GM23248 (cell line): ENCODE data around the gene ARHGEF28. TPM values are rescaled to one million over a fixed set of nuclear protein-coding genes. Genes with fewer than 3 reads are reported as not detected.

ENCODE experiments used
- DNase-seq: peaks from one replicate; pipeline ENCODE4 v3.0.0-alpha.2; 2015
- H2AFZ ChIP-seq: fragments of 200-600 bp; sonication (generic); 2 replicates; pipeline ENCODE4 v1.6.1; 2016; ENCODE audit warnings: antibody characterized with exemption
- H3F3A ChIP-seq: fragments of 200-600 bp; sonication (generic); 2 replicates; pipeline ENCODE4 v1.6.1; 2016; ENCODE audit warnings: mild to moderate bottlenecking, antibody characterized with exemption, mixed run types; ENCODE audit not compliant: insufficient read depth
- H3K27ac ChIP-seq: fragments of 200-600 bp; sonication (generic); 2 replicates; pipeline ENCODE4 v1.5.1; 2016; ENCODE audit warnings: mild to moderate bottlenecking
- H3K27me3 ChIP-seq: fragments of 200-600 bp; sonication (generic); replicated peaks from 2 replicates; pipeline ENCODE4 v1.6.1; 2016; ENCODE audit warnings: mild to moderate bottlenecking; ENCODE audit not compliant: insufficient read depth
- H3K36me3 ChIP-seq: fragments of 200-600 bp; sonication (generic); 2 replicates; pipeline ENCODE4 v1.6.1; 2016; ENCODE audit warnings: low read depth, mild to moderate bottlenecking
- H3K4me1 ChIP-seq: fragments of 200-600 bp; sonication (generic); 2 replicates; pipeline ENCODE4 v1.6.1; 2016; ENCODE audit warnings: mild to moderate bottlenecking; ENCODE audit not compliant: insufficient read depth
- H3K4me2 ChIP-seq: fragments of 200-600 bp; sonication (generic); one replicate; pipeline ENCODE4 v1.6.1; 2016; ENCODE audit warnings: mild to moderate bottlenecking; ENCODE audit not compliant: unreplicated experiment
- H3K4me3 ChIP-seq: fragments of 200-600 bp; sonication (generic); 2 replicates; pipeline ENCODE4 v1.5.1; 2016; ENCODE audit warnings: mild to moderate bottlenecking
- H3K79me2 ChIP-seq: fragments of 200-600 bp; sonication (generic); 2 replicates; pipeline ENCODE4 v1.6.1; 2016; ENCODE audit warnings: mild to moderate bottlenecking; ENCODE audit not compliant: insufficient read depth
- H3K9ac ChIP-seq: fragments of 200-600 bp; sonication (generic); 2 replicates; pipeline ENCODE4 v1.6.1; 2016; ENCODE audit warnings: mild to moderate bottlenecking
- H3K9me2 ChIP-seq: fragments of 200-600 bp; sonication (generic); 2 replicates; pipeline ENCODE4 v1.6.1; 2016; ENCODE audit warnings: mixed run types, mild to moderate bottlenecking, moderate library complexity; ENCODE audit not compliant: insufficient read depth
- H3K9me3 ChIP-seq: fragments of 200-600 bp; sonication (generic); one replicate; pipeline ENCODE4 v1.6.1; 2017; ENCODE audit warnings: low read depth
- H4K20me1 ChIP-seq: fragments of 200-600 bp; sonication (generic); 2 replicates; pipeline ENCODE4 v1.6.0; 2016; ENCODE audit not compliant: insufficient read depth
- EZH2 ChIP-seq: fragments of 200-600 bp; sonication (generic); IDR thresholded peaks from 2 replicates; pipeline ENCODE4 v1.6.1; 2018; ENCODE audit warnings: antibody characterized with exemption, mild to moderate bottlenecking; ENCODE audit not compliant: insufficient read depth, poor library complexity, severe bottlenecking
- EZH2phosphoT487 ChIP-seq: fragments of 200-600 bp; sonication (generic); IDR thresholded peaks from 2 replicates; pipeline ENCODE4 v1.6.1; 2018; ENCODE audit warnings: antibody characterized with exemption, moderate library complexity, mild to moderate bottlenecking, low read depth; ENCODE audit not compliant: insufficient read depth
- WGBS, 2 experiments: methylation state at CpG; one replicate each; pipeline ENCODE4 v1.1.6; 2015 to 2017; ENCODE audit warnings: low lambda C conversion rate in 2 of 2, low coverage in 1 of 2; ENCODE audit errors: missing lambda C conversion rate in 2 of 2; 5-methylcytosine and 5-hydroxymethylcytosine counted together
- in situ Hi-C: fragments of 300-500 bp; cut with MboI; formaldehyde crosslinking; loops from 2 replicates; pipeline ENCODE4 v1.15.0; 2020
- polyA plus RNA-seq: library from polyadenylated mRNA; unstranded; fragments of >200 nt; fragmentation: Nextera tagmentation; extraction: Ambion mirVana; gene quantifications from 2 replicates; pipeline ENCODE4 v1.2.1, GENCODE V29; 2016
- total RNA-seq: library from RNA; depleted of rRNA; stranded (reverse); fragments of >200 nt; shearing (Covaris generic); gene quantifications from 2 replicates; pipeline ENCODE4 v1.2.3, GENCODE V29; 2014

Gene ARHGEF28
- total and polyA plus RNA-seq, 2 experiments from 2014 or later = 5.0 to 9.6 TPM

GRCh38 chr5:73764996-73765395 lies 139.0 kb downstream of the ARHGEF28 start:
- H3K4me3 ChIP-seq = no peak overlapping the region
- no peaks in the 10 kb centered on the region for H3K9me3 ChIP-seq
- peak overlapping the region; percentile 43 for H3K4me2 ChIP-seq
- 0 out of 2 replicates have a peak overlapping the region, but pooled peaks have one; percentile 38 for H2AFZ ChIP-seq
- no peaks in the 10 kb centered on the region for H4K20me1 ChIP-seq
- H3K79me2 ChIP-seq = no peaks in the 10 kb centered on the region
- no peaks in the 10 kb centered on the region for H3K27me3 ChIP-seq
- H3K9me2 ChIP-seq = no peaks in the 10 kb centered on the region
- TF ChIP-seq EZH2 (no peak), EZH2phosphoT487 (no peak)
- in situ Hi-C loops = no loop called here
- peaks cover 19% of the 10 kb centered on the region for H3F3A ChIP-seq
- H3K36me3 ChIP-seq = peaks cover 3% of the 10 kb centered on the region; the same call in 1 of the 2 replicates
- H3K27ac ChIP-seq = peak overlapping the region; percentile 13
- no peak overlapping the region for H3K9ac ChIP-seq
- peaks cover 21% of the 10 kb centered on the region for H3K4me1 ChIP-seq
- no peak for DNase-seq

- H3K27me3 ChIP-seq = no peaks in the 10 kb centered on the region
- 73 to 84% methylated on average over 2 of the region's 2 CpGs for WGBS, 2 experiments
- DNase-seq = no peak
- no peaks in the 10 kb centered on the region for H3K9me3 ChIP-seq
- peaks cover 3% of the 10 kb centered on the region; the same call in 1 of the 2 replicates for H3K36me3 ChIP-seq
- no peak overlapping the region for H3K4me3 ChIP-seq
- H3K4me2 ChIP-seq = no peak overlapping the region
- H3K79me2 ChIP-seq = no peaks in the 10 kb centered on the region
- H4K20me1 ChIP-seq = no peaks in the 10 kb centered on the region
- no peak overlapping the region for H2AFZ ChIP-seq
- in situ Hi-C loops = no loop called here
- H3K9ac ChIP-seq = no peak overlapping the region
- no peaks in the 10 kb centered on the region for H3K9me2 ChIP-seq
- peaks cover 19% of the 10 kb centered on the region for H3F3A ChIP-seq
- peaks cover 21% of the 10 kb centered on the region for H3K4me1 ChIP-seq
- TF ChIP-seq EZH2 = no peak
- no peak overlapping the region for H3K27ac ChIP-seq
Observed at GRCh38 chr5:73766902-73767301, 140.9 kb downstream of the ARHGEF28 start.

- H3K27ac ChIP-seq = no peak overlapping the region
- H3K4me2 ChIP-seq = no peak overlapping the region
- H2AFZ ChIP-seq = no peak overlapping the region
- TF ChIP-seq EZH2phosphoT487 = no peak
- no peak for TF ChIP-seq EZH2
- H3K9me2 ChIP-seq = 0 out of 2 replicates have a peak, but pooled peaks cover 5% of the 10 kb centered on the region
- no peaks in the 10 kb centered on the region for H3K27me3 ChIP-seq
- no peak for DNase-seq
- no peaks in the 10 kb centered on the region for H3K9me3 ChIP-seq
- 61 to 68% methylated on average over 6 of the region's 6 CpGs for WGBS, 2 experiments
- H3K9ac ChIP-seq = no peak overlapping the region
- H3K36me3 ChIP-seq = peaks cover 8% of the 10 kb centered on the region
- H3K79me2 ChIP-seq = no peaks in the 10 kb centered on the region
- peaks cover 4% of the 10 kb centered on the region; the same call in 1 of the 2 replicates for H3F3A ChIP-seq
- H4K20me1 ChIP-seq = no peaks in the 10 kb centered on the region
- no peak overlapping the region for H3K4me3 ChIP-seq
- peaks cover 2% of the 10 kb centered on the region; the same call in 1 of the 2 replicates for H3K4me1 ChIP-seq
- in situ Hi-C loops = no loop called here
Observed at GRCh38 chr5:73770172-73771025, 144.4 kb downstream of the ARHGEF28 start.

GRCh38 chr5:73774924-73775323 lies 148.9 kb downstream of the ARHGEF28 start:
- DNase-seq = no peak
- Histone ChIP-seq H3K79me2 (no peaks in the 10 kb centered on the region), H3K9ac (no peak overlapping the region), H3K27ac (no peak overlapping the region), H3K4me1 (no peaks in the 10 kb centered on the region), H4K20me1 (no peaks in the 10 kb centered on the region), H3K4me2 (no peak overlapping the region), H3K9me3 (no peaks in the 10 kb centered on the region), H3K27me3 (no peaks in the 10 kb centered on the region), H2AFZ (no peak overlapping the region), H3K4me3 (no peak overlapping the region), H3K36me3 (peaks cover 4% of the 10 kb centered on the region; the same call in 1 of the 2 replicates), H3F3A (no peaks in the 10 kb centered on the region), H3K9me2 (0 out of 2 replicates have a peak, but pooled peaks cover 5% of the 10 kb centered on the region)
- in situ Hi-C loops = no loop called here
- TF ChIP-seq EZH2phosphoT487 (no peak), EZH2 (no peak)
- 57 to 59% methylated on average over 3 of the region's 3 CpGs for WGBS, 2 experiments
